ENCODE results near the gene NENF.

DNA sequence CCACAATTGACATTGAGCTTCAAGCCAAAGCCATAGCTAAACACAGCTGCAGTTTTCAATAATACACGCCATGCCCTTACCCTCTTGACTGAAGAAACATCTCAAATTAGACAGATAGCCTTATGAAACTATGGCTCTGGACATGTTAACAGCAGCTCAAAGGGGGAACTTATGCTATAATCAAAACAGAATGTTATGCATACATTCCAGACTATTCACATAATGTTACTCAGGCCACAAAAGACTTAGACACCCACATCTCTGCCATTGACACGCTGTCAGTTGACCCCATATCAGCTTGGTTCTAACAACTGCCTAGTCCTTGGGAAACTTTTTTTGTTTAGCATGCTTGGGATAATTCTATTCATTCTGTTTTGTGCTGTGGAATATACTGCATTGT lies 2.3 kb upstream of the NENF start:
- TF ChIP-seq, protein P1, sequence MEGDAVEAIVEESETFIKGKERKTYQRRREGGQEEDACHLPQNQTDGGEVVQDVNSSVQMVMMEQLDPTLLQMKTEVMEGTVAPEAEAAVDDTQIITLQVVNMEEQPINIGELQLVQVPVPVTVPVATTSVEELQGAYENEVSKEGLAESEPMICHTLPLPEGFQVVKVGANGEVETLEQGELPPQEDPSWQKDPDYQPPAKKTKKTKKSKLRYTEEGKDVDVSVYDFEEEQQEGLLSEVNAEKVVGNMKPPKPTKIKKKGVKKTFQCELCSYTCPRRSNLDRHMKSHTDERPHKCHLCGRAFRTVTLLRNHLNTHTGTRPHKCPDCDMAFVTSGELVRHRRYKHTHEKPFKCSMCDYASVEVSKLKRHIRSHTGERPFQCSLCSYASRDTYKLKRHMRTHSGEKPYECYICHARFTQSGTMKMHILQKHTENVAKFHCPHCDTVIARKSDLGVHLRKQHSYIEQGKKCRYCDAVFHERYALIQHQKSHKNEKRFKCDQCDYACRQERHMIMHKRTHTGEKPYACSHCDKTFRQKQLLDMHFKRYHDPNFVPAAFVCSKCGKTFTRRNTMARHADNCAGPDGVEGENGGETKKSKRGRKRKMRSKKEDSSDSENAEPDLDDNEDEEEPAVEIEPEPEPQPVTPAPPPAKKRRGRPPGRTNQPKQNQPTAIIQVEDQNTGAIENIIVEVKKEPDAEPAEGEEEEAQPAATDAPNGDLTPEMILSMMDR (IDR thresholded peaks at IDR 0.05) = no peak
- TF ChIP-seq POLR2A (IDR thresholded peaks at IDR 0.05) = no peak
